ENCODE results near the gene RAB11FIP4. TPM values are rescaled to one million over a fixed set of nuclear protein-coding genes. Genes with fewer than 3 reads are reported as not detected.
A peak's percentile ranks its signal among the peaks of the same experiment; 100 is the strongest.

The RAB11FIP4 gene
- total and polyA plus RNA-seq, 4 experiments from 2014 or later = 8.3 to 47.4 (median 30.0) TPM

- H3K4me1 Mint-ChIP-seq = peaks cover 0 to 5% (median 0%) of the 10 kb centered on the region in 4 donors
- H3K4me3 Mint-ChIP-seq = no peak overlapping the region
- H3K9me3 Mint-ChIP-seq = no peaks in the 10 kb centered on the region
- no peaks in the 10 kb centered on the region for H3K27me3 ChIP-seq (ENCODE audit: insufficient read depth, low read length)
- intact Hi-C loops (cut with micrococcal nuclease) = no loop called here
- no peak for DNase-seq
- POLR2A ChIA-PET (ENCODE audit: partially characterized antibody) = no interaction called here
- H3K27ac ChIP-seq (ENCODE audit: low read depth, low read length) = no peak overlapping the region
- no peaks in the 10 kb centered on the region for H3K4me1 ChIP-seq (ENCODE audit: insufficient read depth, low read length)
- no peaks in the 10 kb centered on the region for H3K36me3 Mint-ChIP-seq
- no peaks in the 10 kb centered on the region for H3K9me3 ChIP-seq (ENCODE audit: control insufficient read depth in 1 of 2, low read length in 2 of 2)
- peaks cover 4 to 5% of the 10 kb centered on the region in 2 donors for H3K27me3 Mint-ChIP-seq
- H3K4me3 ChIP-seq (ENCODE audit: low read length in 2 of 2) = no peak overlapping the region
- H3K27ac Mint-ChIP-seq = no peak overlapping the region
- CTCF ChIA-PET (ENCODE audit: partially characterized antibody) = interaction anchor here (0.6 kb wide), 1 partner anchor 334 kb away, joined by 4 read pairs; no protein-coding TSS in a partner anchor
- H3K36me3 ChIP-seq (ENCODE audit: insufficient read depth, low read length) = no peaks in the 10 kb centered on the region
Observed at GRCh38 chr17:31585280-31585630, 193.8 kb downstream of the RAB11FIP4 start.

- H3K36me3 Mint-ChIP-seq = no peaks in the 10 kb centered on the region
- intact Hi-C loops (cut with micrococcal nuclease) = no loop called here
- CTCF ChIA-PET (ENCODE audit: partially characterized antibody) = no interaction called here
- no peaks in the 10 kb centered on the region for H3K27me3 ChIP-seq (ENCODE audit: insufficient read depth, low read length)
- H3K27me3 Mint-ChIP-seq = peaks cover 2 to 5% of the 10 kb centered on the region in 2 donors
- no peak for DNase-seq
- no peak overlapping the region for H3K4me3 Mint-ChIP-seq
- no peak overlapping the region for H3K27ac ChIP-seq (ENCODE audit: low read depth, low read length)
- no peaks in the 10 kb centered on the region for H3K9me3 ChIP-seq (ENCODE audit: control insufficient read depth in 1 of 2, low read length in 2 of 2)
- POLR2A ChIA-PET (ENCODE audit: partially characterized antibody) = no interaction called here
- no peak overlapping the region for H3K4me3 ChIP-seq (ENCODE audit: low read length in 2 of 2)
- H3K27ac Mint-ChIP-seq = no peak overlapping the region
- peaks cover 0 to 5% (median 0%) of the 10 kb centered on the region in 4 donors for H3K4me1 Mint-ChIP-seq
- H3K36me3 ChIP-seq (ENCODE audit: insufficient read depth, low read length) = no peaks in the 10 kb centered on the region
- no peaks in the 10 kb centered on the region for H3K4me1 ChIP-seq (ENCODE audit: insufficient read depth, low read length)
- H3K9me3 Mint-ChIP-seq = no peaks in the 10 kb centered on the region
Observed at GRCh38 chr17:31586946-31587345, 195.5 kb downstream of the RAB11FIP4 start.

GRCh38 chr17:31587462-31587861 is 196.0 kb downstream of the RAB11FIP4 start:
- Histone ChIP-seq H3K9me3 (ENCODE audit: control insufficient read depth in 1 of 2, low read length in 2 of 2) (no peaks in the 10 kb centered on the region), H3K36me3 (ENCODE audit: insufficient read depth, low read length) (no peaks in the 10 kb centered on the region), H3K27ac (ENCODE audit: low read depth, low read length) (no peak overlapping the region), H3K27me3 (ENCODE audit: insufficient read depth, low read length) (no peaks in the 10 kb centered on the region), H3K4me3 (ENCODE audit: low read length in 2 of 2) (no peak overlapping the region), H3K4me1 (ENCODE audit: insufficient read depth, low read length) (no peaks in the 10 kb centered on the region)
- ChIA-PET POLR2A (ENCODE audit: partially characterized antibody) (no interaction called here), CTCF (ENCODE audit: partially characterized antibody) (no interaction called here)
- Mint-ChIP-seq H3K9me3 (no peaks in the 10 kb centered on the region), H3K27ac (no peak overlapping the region), H3K36me3 (no peaks in the 10 kb centered on the region), H3K27me3 (peaks cover 0 to 5% of the 10 kb centered on the region in 2 donors), H3K4me1 (peaks cover 0 to under 1% (median 0%) of the 10 kb centered on the region in 4 donors), H3K4me3 (no peak overlapping the region)
- intact Hi-C loops (cut with micrococcal nuclease) = no loop called here
- no peak for DNase-seq

Small RNAs within 50 kb of the gene (microRNA-seq; reads per million reads assigned to microRNA genes)
- gene MIR193A (ENCODE audit: borderline microRNAs expressed, borderline number of aligned reads, borderline replicate concordance) (13.6 reads per million, percentile 45 among the genes with 10 or more reads in this experiment), gene MIR365B (ENCODE audit: borderline microRNAs expressed, borderline number of aligned reads, borderline replicate concordance) (not detected), gene MIR4725 (ENCODE audit: borderline microRNAs expressed, borderline number of aligned reads, borderline replicate concordance) (not detected)

Other genes with a start within 250 kb of the RAB11FIP4 start
- gene OMG, start 94.4 kb upstream of the RAB11FIP4 start, total RNA-seq = under 1 TPM; 0.69 to 0.84 TPM
- gene OMG, start 94.4 kb upstream of the RAB11FIP4 start, polyA plus RNA-seq = under 1 TPM in 1 of 2 donors, not detected in 1; 0.61 TPM
- gene EVI2B, start 77.6 kb upstream of the RAB11FIP4 start, total RNA-seq = 100 to 1,000 TPM; 174 to 176 TPM
- 100 to 1,000 TPM in 1 of 2 donors, 10 to 100 TPM in 1; 99.2 to 103 TPM for gene EVI2B, start 77.6 kb upstream of the RAB11FIP4 start, polyA plus RNA-seq
- gene EVI2A, start 70.1 kb upstream of the RAB11FIP4 start, total RNA-seq = 100 to 1,000 TPM; 133 to 139 TPM
- gene EVI2A, start 70.1 kb upstream of the RAB11FIP4 start, polyA plus RNA-seq = 10 to 100 TPM; 70.1 to 76.9 TPM